Measurements from ENCODE around the gene JAKMIP2. TPM values are rescaled to one million over a fixed set of nuclear protein-coding genes. Genes with fewer than 3 reads are reported as not detected.
"Not testable (repeated sequence)": the region's sequence is repeated elsewhere in the genome, so short reads cannot be mapped to it uniquely, and the experiment has no call there.

The JAKMIP2 gene
- total RNA-seq, 1 experiment from 2014 or later: 8.4 TPM

GRCh38 chr5:147746986-147747385, 35.5 kb downstream of the JAKMIP2 start:
- DNase-seq (ENCODE audit: low spot score): no peak

DNA sequence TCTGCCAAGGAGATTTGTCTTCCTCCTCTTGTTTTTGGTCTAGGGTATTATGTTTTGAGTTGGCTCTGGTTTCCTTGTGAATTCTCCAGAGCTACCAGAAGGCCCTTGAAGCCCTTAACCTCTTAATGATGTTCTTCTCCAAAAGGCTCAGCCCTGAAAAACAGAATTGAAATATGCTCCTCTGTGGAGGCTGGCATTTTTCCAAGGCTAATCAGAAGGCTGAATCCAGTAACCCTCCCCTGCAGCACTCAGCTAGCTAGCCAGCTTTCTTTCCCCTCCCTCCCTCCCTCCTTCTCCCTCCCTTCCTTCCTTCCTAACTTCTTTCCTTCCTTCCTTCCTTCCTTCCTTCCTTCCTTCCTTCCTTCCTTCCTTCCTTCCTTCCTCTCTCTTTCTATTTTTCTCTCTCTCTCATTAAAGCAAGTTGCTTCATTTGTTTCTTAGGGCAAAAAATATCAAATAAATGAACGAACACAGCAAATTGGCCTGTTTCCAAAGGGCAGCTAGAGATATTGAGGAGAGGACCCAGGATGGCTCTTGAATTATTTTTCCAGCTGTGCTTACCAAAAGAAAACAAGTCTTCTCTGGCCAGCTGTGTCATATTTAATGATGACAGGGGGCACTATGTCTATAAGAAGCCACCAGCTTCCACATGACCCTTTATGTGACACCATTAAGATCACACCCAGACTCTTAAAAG, 38.7 kb downstream of the JAKMIP2 start:
- no peak for DNase-seq (ENCODE audit: low spot score)

DNA sequence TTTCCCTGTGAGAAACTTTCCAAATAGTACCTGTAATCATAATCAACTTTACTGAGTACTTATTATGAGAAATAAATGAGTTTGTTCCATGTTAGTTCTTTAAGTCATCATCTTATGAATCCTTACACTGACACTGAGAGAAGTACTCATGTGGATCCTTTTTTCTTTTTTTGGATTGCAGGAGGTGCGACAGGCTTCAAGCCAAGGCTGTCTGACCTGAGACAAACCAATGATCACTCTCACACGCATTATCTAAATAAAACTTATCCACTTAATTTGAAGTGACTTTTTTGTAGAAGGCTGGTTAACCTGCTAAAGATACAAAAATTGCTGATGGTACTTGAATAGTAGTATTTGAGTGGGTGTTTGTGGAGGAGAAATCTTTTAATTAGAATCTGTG, 39.5 kb downstream of the JAKMIP2 start:
- DNase-seq (ENCODE audit: low spot score): no peak

DNA sequence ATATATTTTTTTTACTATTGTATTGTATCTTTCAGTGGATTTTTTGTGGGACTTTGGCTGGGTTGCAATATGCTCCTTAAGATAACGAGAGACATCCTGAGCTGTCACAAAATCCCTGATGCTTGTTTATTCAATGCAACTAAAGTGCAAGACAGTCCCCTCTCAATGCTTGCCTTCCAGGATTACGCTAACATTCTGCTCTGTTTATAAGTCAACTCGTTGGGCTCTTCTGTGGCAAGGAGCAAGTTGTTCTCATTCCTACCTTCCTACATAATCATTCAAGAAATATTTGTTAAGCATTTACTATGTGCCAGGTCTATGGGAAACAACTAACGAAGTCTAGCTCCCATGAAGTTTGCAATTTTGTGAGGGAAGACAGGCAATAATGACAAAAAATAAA, 40.4 kb downstream of the JAKMIP2 start:
- no peak for DNase-seq (ENCODE audit: low spot score)

DNA sequence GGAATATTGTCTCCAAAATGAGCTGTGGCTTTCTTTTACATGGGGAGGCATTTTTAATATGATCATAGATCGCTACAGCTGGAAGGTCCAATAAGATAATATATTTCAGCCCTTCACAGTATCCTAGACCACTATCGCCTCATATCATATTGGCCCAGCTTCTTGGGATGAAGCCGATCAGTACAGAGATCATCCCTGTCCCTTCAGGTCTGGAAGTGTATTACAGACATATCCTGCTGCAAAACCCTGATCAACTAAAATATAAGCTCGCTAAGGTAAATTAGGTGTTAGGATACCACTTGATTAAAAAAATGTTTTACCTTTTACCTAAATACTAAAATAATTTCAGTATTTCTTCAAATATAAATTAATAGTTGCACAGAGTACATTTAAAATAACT, 41.7 kb downstream of the JAKMIP2 start:
- no peak for DNase-seq (ENCODE audit: low spot score)

DNA sequence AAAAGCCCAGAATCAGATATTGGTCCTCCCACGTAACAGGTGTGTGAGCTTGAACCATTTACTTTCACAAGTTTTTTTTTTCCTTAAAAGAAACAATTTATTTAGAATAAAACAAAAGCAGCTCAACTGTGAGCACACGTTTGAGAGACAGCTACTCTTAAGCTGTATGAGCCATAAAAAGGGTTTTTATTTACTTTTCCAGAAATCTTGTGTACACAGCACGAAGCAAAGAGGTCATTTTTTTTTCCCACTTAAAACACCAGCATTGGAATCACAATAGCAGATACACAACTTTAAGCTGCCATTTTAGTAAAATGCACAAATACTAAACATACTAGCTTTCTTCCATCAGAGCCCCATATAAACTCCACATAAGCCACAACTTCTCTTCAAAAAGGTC, 44.6 kb downstream of the JAKMIP2 start:
- DNase-seq (ENCODE audit: low spot score): no peak

DNA sequence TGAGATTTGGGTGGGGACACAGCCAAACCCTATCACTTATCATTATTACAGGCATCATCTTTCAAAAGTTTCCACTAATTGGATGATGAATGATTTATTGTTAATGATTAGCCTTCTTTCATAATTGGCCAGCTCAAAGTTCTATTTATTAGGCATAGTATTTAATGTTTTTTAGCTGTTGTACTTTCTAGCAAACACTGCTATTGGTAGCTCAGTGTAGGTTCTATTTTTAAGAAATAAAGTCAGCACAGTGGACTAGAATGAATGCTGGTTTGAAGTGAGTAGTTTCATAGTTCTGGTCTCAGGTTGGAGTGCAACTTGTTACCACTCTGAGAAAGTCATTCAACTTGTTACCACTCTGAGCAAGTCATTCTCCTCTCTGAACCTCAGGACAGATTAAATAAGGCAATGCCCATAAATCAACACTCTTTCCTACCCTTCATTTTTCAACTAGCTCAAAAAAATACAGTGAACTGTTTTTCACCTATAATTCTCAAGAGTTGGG, 46.9 kb downstream of the JAKMIP2 start:
- DNase-seq (ENCODE audit: low spot score): no peak

DNA sequence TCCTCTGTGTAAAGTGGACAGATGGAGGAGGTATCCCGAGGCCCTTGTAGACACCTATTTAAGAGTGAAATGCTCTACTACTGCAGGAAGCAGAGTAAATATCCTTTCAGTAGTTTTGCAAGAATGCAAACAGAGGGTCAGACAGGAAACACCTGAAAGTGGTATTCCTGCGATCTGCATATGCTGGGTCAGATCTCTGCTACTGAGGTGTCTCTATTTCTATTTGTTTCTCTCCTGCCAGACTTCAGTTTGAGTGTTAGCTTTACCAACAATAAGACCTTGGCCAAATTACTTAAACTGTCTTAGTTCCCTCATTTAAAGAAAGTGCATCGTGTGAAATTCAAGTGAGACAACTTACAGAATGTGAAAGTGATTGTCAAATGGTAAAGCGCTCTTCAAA, 47.6 kb downstream of the JAKMIP2 start:
- no peak for DNase-seq (ENCODE audit: low spot score)

DNA sequence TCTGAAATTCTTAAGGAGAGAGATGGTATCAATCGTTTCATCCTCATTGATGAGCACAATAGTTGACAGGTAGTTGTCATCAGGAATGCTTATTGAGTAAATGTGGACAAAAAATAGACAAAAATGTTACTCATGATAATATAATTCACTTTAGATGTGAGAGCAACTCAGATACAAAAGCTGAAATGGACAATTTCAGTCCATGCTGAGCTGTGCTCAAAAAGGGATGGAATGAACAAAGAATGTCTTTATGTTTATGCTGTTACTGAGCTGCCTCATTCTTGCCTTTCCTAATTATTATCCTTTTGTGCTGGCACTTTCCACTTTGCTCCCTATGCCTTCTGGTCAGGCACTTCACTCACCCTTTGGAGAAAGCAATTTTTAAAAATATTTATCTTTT, 49.5 kb downstream of the JAKMIP2 start:
- DNase-seq (ENCODE audit: low spot score): no peak

DNA sequence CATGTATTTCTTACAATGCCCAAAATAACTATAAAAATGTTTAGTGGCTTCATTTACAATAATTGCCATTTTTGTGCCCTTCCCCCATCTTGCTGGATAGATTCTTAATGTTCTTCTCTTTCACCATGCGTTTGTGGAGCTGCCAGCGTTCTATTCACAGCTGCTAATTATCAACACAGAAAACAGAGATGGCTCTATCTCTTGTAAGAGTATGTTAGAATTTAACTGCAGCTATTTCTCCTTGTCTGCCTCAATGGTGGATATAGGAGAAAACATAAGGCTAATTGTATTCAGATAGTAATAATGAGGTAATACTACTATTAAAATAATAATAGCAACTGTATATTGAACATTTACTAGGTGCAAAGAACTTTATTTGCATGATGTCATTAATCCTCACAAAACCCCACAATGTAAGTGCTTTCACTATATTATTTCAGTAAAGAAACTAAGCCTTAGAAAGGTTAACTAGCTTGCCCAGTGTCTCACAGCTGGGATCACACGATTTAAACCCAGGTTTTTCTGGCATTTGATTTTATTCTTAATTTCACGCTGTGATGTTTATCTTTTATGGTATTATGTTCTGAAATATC, 50.1 kb downstream of the JAKMIP2 start:
- no peak for DNase-seq (ENCODE audit: low spot score)

- no peak for DNase-seq (ENCODE audit: low spot score)
These were observed 50.9 kb downstream of the JAKMIP2 start for GRCh38 chr5:147731431-147732290.

DNA sequence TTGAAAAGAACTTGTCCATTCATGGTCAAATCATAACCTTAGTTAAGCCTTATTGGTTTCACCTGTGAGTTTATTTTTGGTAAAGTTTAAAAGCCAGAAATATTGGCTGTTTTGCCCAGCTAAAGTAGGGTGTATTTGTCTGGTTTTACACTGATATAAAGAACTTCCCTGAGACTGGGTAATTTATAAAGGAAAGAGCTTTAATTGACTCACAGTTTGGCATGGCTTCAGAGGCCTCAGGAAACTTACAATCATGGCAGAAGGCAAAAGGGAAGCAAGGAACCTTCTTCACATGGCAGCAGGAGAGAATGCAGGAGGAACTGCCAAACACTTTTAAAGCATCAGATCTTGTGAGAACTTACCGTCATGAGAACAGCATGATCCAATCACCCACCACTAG, 55.3 kb downstream of the JAKMIP2 start:
- no peak for DNase-seq (ENCODE audit: low spot score)

DNA sequence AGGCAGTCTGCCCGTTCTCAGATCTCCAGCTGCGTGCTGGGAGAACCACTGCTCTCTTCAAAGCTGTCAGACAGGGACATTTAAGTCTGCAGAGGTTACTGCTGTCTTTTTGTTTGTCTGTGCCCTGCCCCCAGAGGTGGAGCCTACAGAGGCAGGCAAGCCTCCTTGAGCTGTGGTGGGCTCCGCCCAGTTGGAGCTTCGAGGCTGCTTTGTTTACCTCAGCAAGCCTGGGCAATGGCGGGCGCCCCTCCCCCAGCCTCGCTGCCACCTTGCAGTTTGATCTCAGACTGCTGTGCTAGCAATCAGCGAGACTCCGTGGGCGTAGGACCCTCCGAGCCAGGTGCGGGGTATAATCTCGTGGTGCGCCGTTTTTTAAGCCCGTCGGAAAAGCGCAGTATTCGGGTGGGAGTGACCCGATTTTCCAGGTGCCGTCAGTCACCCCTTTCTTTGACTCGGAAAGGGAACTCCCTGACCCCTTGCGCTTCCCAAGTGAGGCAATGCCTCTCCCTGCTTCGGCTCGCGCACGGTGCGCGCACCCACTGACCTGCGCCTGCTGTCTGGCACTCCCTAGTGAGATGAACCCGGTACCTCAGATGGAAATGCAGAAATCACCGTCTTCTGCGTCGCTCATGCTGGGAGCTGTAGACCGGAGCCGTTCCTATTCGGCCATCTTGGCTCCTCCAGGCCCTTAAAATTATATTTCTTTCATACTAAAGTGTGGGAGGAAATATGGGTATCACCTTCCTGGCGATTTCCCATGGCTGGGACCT, 61.2 kb downstream of the JAKMIP2 start:
- not testable (repeated sequence) for DNase-seq (ENCODE audit: low spot score)

- no peak for DNase-seq (ENCODE audit: low spot score)
These were observed 68.8 kb downstream of the JAKMIP2 start for GRCh38 chr5:147713550-147714295.

DNA sequence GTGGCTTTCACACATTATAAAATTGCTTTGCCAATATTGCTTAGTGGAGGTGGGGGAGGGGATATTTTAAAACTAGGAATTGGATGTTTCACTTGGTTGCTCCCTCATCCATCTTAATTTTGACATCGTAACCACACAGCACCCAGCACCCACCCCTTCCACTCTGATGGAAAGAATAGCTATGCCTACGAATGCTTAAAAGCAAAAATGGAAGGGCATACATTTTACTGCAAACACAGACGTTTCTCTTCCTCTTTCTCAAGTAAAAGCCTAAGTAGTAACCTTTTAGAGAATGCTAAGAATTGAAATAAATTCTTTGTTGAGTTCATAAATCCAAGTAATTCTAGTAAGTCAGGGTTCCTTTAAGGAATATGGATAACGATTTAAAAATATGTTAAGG, 69.9 kb downstream of the JAKMIP2 start:
- no peak for DNase-seq (ENCODE audit: low spot score)

- no peak for DNase-seq (ENCODE audit: low spot score)
These were observed 70.5 kb downstream of the JAKMIP2 start for GRCh38 chr5:147712019-147712418.

- no peak for DNase-seq (ENCODE audit: low spot score)
These were observed 71.5 kb downstream of the JAKMIP2 start for GRCh38 chr5:147711019-147711418.

GRCh38 chr5:147708708-147709107, 73.8 kb downstream of the JAKMIP2 start:
- DNase-seq (ENCODE audit: low spot score): no peak

GRCh38 chr5:147704544-147704943, 78.0 kb downstream of the JAKMIP2 start:
- DNase-seq (ENCODE audit: low spot score): no peak

DNA sequence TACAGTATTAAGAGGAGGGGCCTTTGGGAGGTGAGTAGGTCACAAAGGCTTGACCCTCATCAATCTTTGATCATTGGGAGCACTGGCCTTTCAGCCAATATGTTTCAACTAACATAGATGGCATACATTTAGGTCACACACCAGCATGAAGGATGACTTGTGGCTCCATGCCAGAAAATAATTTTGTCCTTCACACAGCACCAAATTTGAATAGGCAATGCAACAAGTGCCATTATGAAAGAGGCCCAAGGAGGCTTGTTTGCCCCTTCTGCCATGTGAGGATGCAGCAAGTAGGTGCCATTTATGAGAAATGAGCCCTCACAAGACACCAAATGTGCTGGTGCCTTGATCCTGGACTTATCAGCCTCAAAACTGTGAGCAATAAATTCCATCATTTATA, 81.1 kb downstream of the JAKMIP2 start:
- no peak for DNase-seq (ENCODE audit: low spot score)

GRCh38 chr5:147699496-147700088, 82.9 kb downstream of the JAKMIP2 start:
- DNase-seq (ENCODE audit: low spot score): no peak
